Keratinocyte (primary cell): ENCODE results near the gene LRP3. TPM values are rescaled to one million over a fixed set of nuclear protein-coding genes. Genes with fewer than 3 reads are reported as not detected.
A peak's percentile ranks its signal among the peaks of the same experiment; 100 is the strongest.

Source experiments
- DNase-seq: peaks from one replicate; pipeline ENCODE4 v3.0.0-alpha.2; 2011; ENCODE audit warnings: low read depth, missing footprints, low spot score
- FAIRE-seq: peaks from 2 replicates; lab custom pipeline; 2011; peaks lifted over from hg19 to GRCh38; lab: Jason Lieb, UNC
- H2AFZ ChIP-seq: 2 replicates; pipeline ENCODE4 v1.6.0; 2012; ENCODE audit warnings: low read length, control low read depth, inconsistent platforms; ENCODE audit not compliant: control insufficient read depth
- H3K27ac ChIP-seq: 2 replicates; pipeline ENCODE4 v1.5.1; 2011; ENCODE audit warnings: low read length; ENCODE audit not compliant: control insufficient read depth, insufficient read depth
- H3K27me3 ChIP-seq: 3 replicates; pipeline ENCODE4 v1.6.0; 2011; ENCODE audit warnings: low read length; ENCODE audit not compliant: control insufficient read depth, insufficient read depth; ENCODE audit errors: extremely low read depth
- H3K36me3 ChIP-seq, 2 experiments: 2 replicates in 1 of 2; 3 replicates in 1 of 2; pipeline ENCODE4 v1.5.1; 2011; ENCODE audit warnings: low read length in 2 of 2, mild to moderate bottlenecking in 1 of 2; ENCODE audit not compliant: control insufficient read depth in 2 of 2, insufficient read depth in 2 of 2; ENCODE audit errors: extremely low read depth in 1 of 2
- H3K4me1 ChIP-seq: 3 replicates; pipeline ENCODE4 v1.5.1; 2011; ENCODE audit warnings: low read length; ENCODE audit not compliant: control insufficient read depth, insufficient read depth; ENCODE audit errors: extremely low read depth
- H3K4me2 ChIP-seq: 3 replicates; pipeline ENCODE4 v1.6.0; 2011; ENCODE audit warnings: low read depth, low read length; ENCODE audit not compliant: control insufficient read depth, insufficient read depth; ENCODE audit errors: extremely low read depth
- H3K4me3 ChIP-seq, 3 experiments: fragments of 200-600 bp in 1 of 3; sonication (generic) in 1 of 3; 2 replicates in 2 of 3; 3 replicates in 1 of 3; pipeline ENCODE4 v1.5.1; 2011 to 2016; ENCODE audit warnings: low read length in 3 of 3, mild to moderate bottlenecking in 3 of 3, control low read depth in 2 of 3, inconsistent platforms in 1 of 3, low read depth in 1 of 3, mixed read lengths in 1 of 3, mixed run types in 1 of 3, moderate library complexity in 1 of 3; ENCODE audit not compliant: control insufficient read depth in 2 of 3, insufficient read depth in 2 of 3; ENCODE audit errors: extremely low read depth in 1 of 3
- H3K79me2 ChIP-seq: 2 replicates; pipeline ENCODE4 v1.6.0; 2012; ENCODE audit warnings: low read length; ENCODE audit not compliant: control insufficient read depth, insufficient read depth
- H3K9ac ChIP-seq: 3 replicates; pipeline ENCODE4 v1.6.0; 2011; ENCODE audit warnings: low read length; ENCODE audit not compliant: control insufficient read depth, insufficient read depth; ENCODE audit errors: extremely low read depth
- H3K9me1 ChIP-seq: 3 replicates; pipeline ENCODE4 v1.6.0; 2011; ENCODE audit warnings: low read length; ENCODE audit not compliant: control insufficient read depth, insufficient read depth; ENCODE audit errors: extremely low read depth
- H3K9me3 ChIP-seq: 2 replicates; pipeline ENCODE4 v1.5.1; 2012; ENCODE audit warnings: low read depth, low read length; ENCODE audit not compliant: control insufficient read depth
- H4K20me1 ChIP-seq: 3 replicates; pipeline ENCODE4 v1.6.0; 2011; ENCODE audit warnings: low read length; ENCODE audit not compliant: control insufficient read depth, insufficient read depth; ENCODE audit errors: extremely low read depth
- CTCF ChIP-seq, 3 experiments: IDR thresholded peaks in 1 of 3; conservative IDR thresholded peaks in 1 of 3; optimal IDR thresholded peaks in 1 of 3; 2 replicates in 2 of 3; 3 replicates in 1 of 3; pipeline versions ENCODE3 to v1.5.1; 2011; ENCODE audit warnings: low read length in 3 of 3, mild to moderate bottlenecking in 3 of 3, moderate library complexity in 2 of 3, control low read depth in 1 of 3, inconsistent platforms in 1 of 3; ENCODE audit not compliant: insufficient read depth in 2 of 3; ENCODE audit errors: extremely low read depth in 1 of 3
- EZH2 ChIP-seq: IDR thresholded peaks from one replicate; pipeline ENCODE4 v1.6.1; 2012; ENCODE audit warnings: inconsistent platforms, mild to moderate bottlenecking, low read length, moderate library complexity
- dilution Hi-C: fragments of 300-500 bp; cut with MboI; formaldehyde crosslinking; loops from one replicate; pipeline ENCODE4 v1.7.0; 2020; ENCODE audit warnings: low sequenced_read_pairs; ENCODE audit not compliant: extremely low pct_ligation_motif_present
- polyA plus RNA-seq, 5 experiments: library from polyadenylated mRNA; depleted of rRNA in 3 of 5; stranded (reverse) in 3 of 5; stranded (forward) in 1 of 5; unstranded in 1 of 5; fragments of >200 nt; gene quantifications; 1 replicate in 1 of 5; 2 replicates in 3 of 5; 3 replicates in 1 of 5; pipeline versions ENCODE4 v1.2.1 to v1.2.3, GENCODE V29; 2011 to 2012; ENCODE audit warnings: missing spikeins in 2 of 5, low read depth in 1 of 5, low replicate concordance in 1 of 5

The LRP3 gene
- polyA plus RNA-seq, 1 donor (not counting 4 experiments of a cell fraction or from before 2014, with no cell fraction given) = 5.0 TPM

GRCh38 chr19:33242911-33243310 lies 48.8 kb downstream of the LRP3 start:
- no peak for DNase-seq
- H3K27me3 ChIP-seq = peaks cover 3% of the 10 kb centered on the region
- no peaks in the 10 kb centered on the region for H3K79me2 ChIP-seq
- TF ChIP-seq CTCF (optimal IDR thresholded peaks at IDR 0.05 in 1 of 3, IDR thresholded peaks at IDR 0.05 in 1 of 3, conservative IDR thresholded peaks at IDR 0.05 in 1 of 3; ENCODE audit: extremely low read depth in 1 of 3, insufficient read depth in 2 of 3, low read length in 3 of 3) = no peak
- no peak for TF ChIP-seq EZH2
- no peak overlapping the region for H3K4me2 ChIP-seq
- H3K4me1 ChIP-seq = no peaks in the 10 kb centered on the region
- H3K4me3 ChIP-seq = no peak overlapping the region
- dilution Hi-C loops = no loop called here
- H3K9ac ChIP-seq = no peak overlapping the region
- no peak for FAIRE-seq
- no peaks in the 10 kb centered on the region for H4K20me1 ChIP-seq
- peaks cover 2% of the 10 kb centered on the region for H3K9me3 ChIP-seq
- no peaks in the 10 kb centered on the region for H3K9me1 ChIP-seq
- H3K36me3 ChIP-seq = no peaks in the 10 kb centered on the region
- H3K27ac ChIP-seq = no peak overlapping the region
- no peak overlapping the region for H2AFZ ChIP-seq

GRCh38 chr19:33245948-33246708 lies 52.0 kb downstream of the LRP3 start:
- Histone ChIP-seq H2AFZ (no peak overlapping the region), H3K27ac (no peak overlapping the region), H3K4me3 (no peak overlapping the region), H3K9me1 (no peaks in the 10 kb centered on the region), H4K20me1 (no peaks in the 10 kb centered on the region), H3K4me1 (no peaks in the 10 kb centered on the region), H3K79me2 (no peaks in the 10 kb centered on the region), H3K9me3 (peaks cover 2% of the 10 kb centered on the region), H3K9ac (no peak overlapping the region), H3K36me3 (no peaks in the 10 kb centered on the region), H3K27me3 (peaks cover 3% of the 10 kb centered on the region), H3K4me2 (no peak overlapping the region)
- dilution Hi-C loops = no loop called here
- FAIRE-seq = no peak
- DNase-seq = no peak
- peak; percentile 40 to 74 (median 72) for TF ChIP-seq CTCF (optimal IDR thresholded peaks at IDR 0.05 in 1 of 3, IDR thresholded peaks at IDR 0.05 in 1 of 3, conservative IDR thresholded peaks at IDR 0.05 in 1 of 3; ENCODE audit: extremely low read depth in 1 of 3, insufficient read depth in 2 of 3, low read length in 3 of 3)
- no peak for TF ChIP-seq EZH2
